WTC11 (cell line): ENCODE results near the gene GOLGA3. TPM values are rescaled to one million over a fixed set of nuclear protein-coding genes. Genes with fewer than 3 reads are reported as not detected.

Source experiments
- ATAC-seq: fragments of 200-7000 bp; cut with Tn5 transposase; 2 replicates; pipeline ENCODE4 v1.10.0; 2021; ENCODE audit warnings: mild to moderate bottlenecking, moderate library complexity
- CTCF ChIA-PET: fragments of 300-600 bp; sonication (Branson Sonifier 250); formaldehyde crosslinking; loops from one replicate; lab custom pipeline; 2021; ENCODE audit warnings: antibody characterized with exemption; lab: Charles Lee
- POLR2A ChIA-PET: fragments of 350-600 bp; sonication (Branson Sonifier 250); formaldehyde crosslinking; loops from one replicate; lab custom pipeline; 2021; ENCODE audit warnings: antibody characterized with exemption; lab: Charles Lee
- DNase-seq: peaks from one replicate; pipeline ENCODE4 v3.0.0; 2021; ENCODE audit warnings: low spot score
- H3K27ac Mint-ChIP-seq: 2 replicates; pipeline ENCODE4 v1.8.0; 2021; ENCODE audit warnings: mixed read lengths
- H3K27me3 Mint-ChIP-seq: 2 replicates; pipeline ENCODE4 v1.8.0; 2021; ENCODE audit warnings: low read depth, mild to moderate bottlenecking, moderate library complexity, mixed read lengths
- H3K36me3 Mint-ChIP-seq: 2 replicates; pipeline ENCODE4 v1.8.0; 2021; ENCODE audit warnings: mixed read lengths
- H3K4me1 Mint-ChIP-seq: 2 replicates; pipeline ENCODE4 v1.8.0; 2022; ENCODE audit warnings: mixed read lengths
- H3K4me3 Mint-ChIP-seq: 2 replicates; pipeline ENCODE4 v1.8.0; 2021; ENCODE audit warnings: mild to moderate bottlenecking, moderate library complexity, mixed read lengths
- H3K9me3 Mint-ChIP-seq: 2 replicates; pipeline ENCODE4 v1.8.0; 2021; ENCODE audit warnings: mixed read lengths
- ATF1 ChIP-seq: sonication (generic); formaldehyde crosslinking; IDR thresholded peaks from 2 replicates; pipeline ENCODE4 v1.8.1; 2023; ENCODE audit warnings: mild to moderate bottlenecking, moderate library complexity, missing genetic modification reagents
- ESRRA ChIP-seq: sonication (generic); formaldehyde crosslinking; IDR thresholded peaks from 2 replicates; pipeline ENCODE4 v1.8.1; 2022; ENCODE audit warnings: mild to moderate bottlenecking, missing genetic modification reagents, borderline replicate concordance
- FOXJ3 ChIP-seq: sonication (generic); formaldehyde crosslinking; IDR thresholded peaks from 2 replicates; pipeline ENCODE4 v1.9.0; 2021; ENCODE audit warnings: missing genetic modification reagents, mild to moderate bottlenecking, borderline replicate concordance
- FOXP1 ChIP-seq: sonication (generic); formaldehyde crosslinking; IDR thresholded peaks from 2 replicates; pipeline ENCODE4 v1.8.0; 2022; ENCODE audit warnings: missing genetic modification reagents, mild to moderate bottlenecking, moderate library complexity, borderline replicate concordance
- GABPB1 ChIP-seq: sonication (generic); formaldehyde crosslinking; IDR thresholded peaks from 2 replicates; pipeline ENCODE4 v1.8.1; 2023; ENCODE audit warnings: mild to moderate bottlenecking, missing genetic modification reagents
- KAT7 ChIP-seq: sonication (generic); formaldehyde crosslinking; IDR thresholded peaks from 2 replicates; pipeline ENCODE4 v1.8.1; 2023; ENCODE audit warnings: missing genetic modification reagents, mild to moderate bottlenecking, borderline replicate concordance
- NFE2L1 ChIP-seq: sonication (generic); formaldehyde crosslinking; IDR thresholded peaks from 2 replicates; pipeline ENCODE4 v1.8.1; 2023; ENCODE audit warnings: missing genetic modification reagents
- NFYB ChIP-seq: sonication (generic); formaldehyde crosslinking; conservative IDR thresholded peaks from 2 replicates; pipeline ENCODE4 v1.8.0; 2022; ENCODE audit warnings: low read depth, missing genetic modification reagents
- SMAD4 ChIP-seq: sonication (generic); formaldehyde crosslinking; IDR thresholded peaks from 2 replicates; pipeline ENCODE4 v1.8.0; 2022; ENCODE audit warnings: mild to moderate bottlenecking, missing genetic modification reagents
- ZNF396 ChIP-seq: fragments of 250-450 bp; sonication (Bioruptor Pico); IDR thresholded peaks from 2 replicates; pipeline ENCODE4 v1.8.0; 2021; ENCODE audit warnings: mild to moderate bottlenecking, moderate library complexity, borderline replicate concordance
- total RNA-seq: library from RNA; stranded (reverse); gene quantifications from 3 replicates; pipeline ENCODE4 v1.2.3, GENCODE V29; 2021
- TF ChIP-seq, protein P1 (sequence below): sonication (generic); formaldehyde crosslinking; IDR thresholded peaks from 2 replicates; pipeline ENCODE4 v1.8.0; 2022; ENCODE audit warnings: mild to moderate bottlenecking, missing genetic modification reagents
- TF ChIP-seq, protein P2 (sequence below): sonication (generic); formaldehyde crosslinking; IDR thresholded peaks from 2 replicates; pipeline ENCODE4 v1.8.1; 2022; ENCODE audit warnings: low read depth, mild to moderate bottlenecking, moderate library complexity, missing genetic modification reagents, borderline replicate concordance
- TF ChIP-seq, protein P3 (sequence below): fragments of 250-450 bp; sonication (Bioruptor Pico); IDR thresholded peaks from 2 replicates; pipeline ENCODE4 v1.9.0; 2021; ENCODE audit warnings: mild to moderate bottlenecking, borderline replicate concordance
- TF ChIP-seq, protein P4 (sequence below): fragments of 250-450 bp; sonication (Bioruptor Pico); conservative IDR thresholded peaks from 2 replicates; pipeline ENCODE4 v1.9.0; 2021; ENCODE audit warnings: mild to moderate bottlenecking
- TF ChIP-seq, protein P5 (sequence below): sonication (generic); formaldehyde crosslinking; IDR thresholded peaks from 2 replicates; pipeline ENCODE4 v1.8.0; 2022; ENCODE audit warnings: missing genetic modification reagents
- TF ChIP-seq, protein P6 (sequence below): sonication (generic); formaldehyde crosslinking; conservative IDR thresholded peaks from 2 replicates; pipeline ENCODE4 v1.8.1; 2022; ENCODE audit warnings: mild to moderate bottlenecking, missing genetic modification reagents

The GOLGA3 gene
- total RNA-seq, 1 experiment from 2014 or later = 47.8 TPM

DNA sequence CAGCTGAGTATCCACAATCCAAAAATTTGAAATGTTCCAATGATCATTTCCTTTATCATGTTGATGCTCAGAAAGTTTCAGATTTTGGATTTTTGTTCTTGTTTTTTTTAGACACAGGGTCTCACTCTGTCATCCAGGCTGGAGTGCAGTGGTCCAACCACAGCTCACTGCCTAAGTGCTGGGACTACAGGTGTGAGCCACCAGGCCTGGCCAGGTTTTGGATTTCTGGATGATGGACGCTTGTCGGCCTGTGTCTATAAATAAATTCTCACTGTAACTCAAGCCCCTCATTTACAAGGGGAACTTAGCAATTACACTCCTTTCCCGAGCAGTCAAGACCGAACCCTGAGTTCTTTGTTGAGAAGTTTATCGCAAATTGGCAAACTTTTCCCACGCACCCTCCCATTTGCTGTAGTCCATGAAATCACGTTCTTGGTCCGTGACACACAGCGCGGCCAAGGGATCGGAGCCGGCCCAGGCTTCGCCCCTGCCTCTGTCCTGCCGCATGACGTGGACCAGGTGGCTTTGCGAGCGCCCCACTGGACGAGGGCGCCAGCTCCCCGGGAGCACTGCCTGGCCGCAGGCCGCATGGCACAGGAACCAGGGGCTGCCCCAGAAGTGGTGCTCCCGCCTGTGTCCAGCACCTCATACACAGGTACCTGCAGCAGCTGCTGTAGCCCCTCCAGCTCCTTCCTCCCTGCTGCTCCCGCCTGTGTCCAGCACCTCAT lies 53.0 kb downstream of the GOLGA3 start:
- H3K27ac Mint-ChIP-seq = no peak overlapping the region
- CTCF ChIA-PET = interaction anchor here (1.3 kb wide), 1 partner anchor 7 kb away, joined by 5 read pairs; no protein-coding TSS in a partner anchor
- TF ChIP-seq ZNF396 (no peak), GABPB1 (CRISPR knock-in tag) (no peak), SMAD4 (CRISPR knock-in tag) (no peak), ESRRA (CRISPR knock-in tag) (no peak), KAT7 (CRISPR knock-in tag) (no peak), FOXP1 (CRISPR knock-in tag) (no peak), ATF1 (CRISPR knock-in tag) (no peak), FOXJ3 (CRISPR knock-in tag) (no peak), NFYB (CRISPR knock-in tag) (no peak), NFE2L1 (CRISPR knock-in tag) (no peak)
- TF ChIP-seq, protein P1, sequence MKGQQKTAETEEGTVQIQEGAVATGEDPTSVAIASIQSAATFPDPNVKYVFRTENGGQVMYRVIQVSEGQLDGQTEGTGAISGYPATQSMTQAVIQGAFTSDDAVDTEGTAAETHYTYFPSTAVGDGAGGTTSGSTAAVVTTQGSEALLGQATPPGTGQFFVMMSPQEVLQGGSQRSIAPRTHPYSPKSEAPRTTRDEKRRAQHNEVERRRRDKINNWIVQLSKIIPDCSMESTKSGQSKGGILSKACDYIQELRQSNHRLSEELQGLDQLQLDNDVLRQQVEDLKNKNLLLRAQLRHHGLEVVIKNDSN (CRISPR knock-in tag) = no peak
- TF ChIP-seq, protein P2, sequence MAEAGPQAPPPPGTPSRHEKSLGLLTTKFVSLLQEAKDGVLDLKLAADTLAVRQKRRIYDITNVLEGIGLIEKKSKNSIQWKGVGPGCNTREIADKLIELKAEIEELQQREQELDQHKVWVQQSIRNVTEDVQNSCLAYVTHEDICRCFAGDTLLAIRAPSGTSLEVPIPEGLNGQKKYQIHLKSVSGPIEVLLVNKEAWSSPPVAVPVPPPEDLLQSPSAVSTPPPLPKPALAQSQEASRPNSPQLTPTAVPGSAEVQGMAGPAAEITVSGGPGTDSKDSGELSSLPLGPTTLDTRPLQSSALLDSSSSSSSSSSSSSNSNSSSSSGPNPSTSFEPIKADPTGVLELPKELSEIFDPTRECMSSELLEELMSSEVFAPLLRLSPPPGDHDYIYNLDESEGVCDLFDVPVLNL (CRISPR knock-in tag) = no peak
- TF ChIP-seq, protein P3, sequence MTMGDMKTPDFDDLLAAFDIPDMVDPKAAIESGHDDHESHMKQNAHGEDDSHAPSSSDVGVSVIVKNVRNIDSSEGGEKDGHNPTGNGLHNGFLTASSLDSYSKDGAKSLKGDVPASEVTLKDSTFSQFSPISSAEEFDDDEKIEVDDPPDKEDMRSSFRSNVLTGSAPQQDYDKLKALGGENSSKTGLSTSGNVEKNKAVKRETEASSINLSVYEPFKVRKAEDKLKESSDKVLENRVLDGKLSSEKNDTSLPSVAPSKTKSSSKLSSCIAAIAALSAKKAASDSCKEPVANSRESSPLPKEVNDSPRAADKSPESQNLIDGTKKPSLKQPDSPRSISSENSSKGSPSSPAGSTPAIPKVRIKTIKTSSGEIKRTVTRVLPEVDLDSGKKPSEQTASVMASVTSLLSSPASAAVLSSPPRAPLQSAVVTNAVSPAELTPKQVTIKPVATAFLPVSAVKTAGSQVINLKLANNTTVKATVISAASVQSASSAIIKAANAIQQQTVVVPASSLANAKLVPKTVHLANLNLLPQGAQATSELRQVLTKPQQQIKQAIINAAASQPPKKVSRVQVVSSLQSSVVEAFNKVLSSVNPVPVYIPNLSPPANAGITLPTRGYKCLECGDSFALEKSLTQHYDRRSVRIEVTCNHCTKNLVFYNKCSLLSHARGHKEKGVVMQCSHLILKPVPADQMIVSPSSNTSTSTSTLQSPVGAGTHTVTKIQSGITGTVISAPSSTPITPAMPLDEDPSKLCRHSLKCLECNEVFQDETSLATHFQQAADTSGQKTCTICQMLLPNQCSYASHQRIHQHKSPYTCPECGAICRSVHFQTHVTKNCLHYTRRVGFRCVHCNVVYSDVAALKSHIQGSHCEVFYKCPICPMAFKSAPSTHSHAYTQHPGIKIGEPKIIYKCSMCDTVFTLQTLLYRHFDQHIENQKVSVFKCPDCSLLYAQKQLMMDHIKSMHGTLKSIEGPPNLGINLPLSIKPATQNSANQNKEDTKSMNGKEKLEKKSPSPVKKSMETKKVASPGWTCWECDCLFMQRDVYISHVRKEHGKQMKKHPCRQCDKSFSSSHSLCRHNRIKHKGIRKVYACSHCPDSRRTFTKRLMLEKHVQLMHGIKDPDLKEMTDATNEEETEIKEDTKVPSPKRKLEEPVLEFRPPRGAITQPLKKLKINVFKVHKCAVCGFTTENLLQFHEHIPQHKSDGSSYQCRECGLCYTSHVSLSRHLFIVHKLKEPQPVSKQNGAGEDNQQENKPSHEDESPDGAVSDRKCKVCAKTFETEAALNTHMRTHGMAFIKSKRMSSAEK (CRISPR knock-in tag) = no peak
- TF ChIP-seq, protein P4, sequence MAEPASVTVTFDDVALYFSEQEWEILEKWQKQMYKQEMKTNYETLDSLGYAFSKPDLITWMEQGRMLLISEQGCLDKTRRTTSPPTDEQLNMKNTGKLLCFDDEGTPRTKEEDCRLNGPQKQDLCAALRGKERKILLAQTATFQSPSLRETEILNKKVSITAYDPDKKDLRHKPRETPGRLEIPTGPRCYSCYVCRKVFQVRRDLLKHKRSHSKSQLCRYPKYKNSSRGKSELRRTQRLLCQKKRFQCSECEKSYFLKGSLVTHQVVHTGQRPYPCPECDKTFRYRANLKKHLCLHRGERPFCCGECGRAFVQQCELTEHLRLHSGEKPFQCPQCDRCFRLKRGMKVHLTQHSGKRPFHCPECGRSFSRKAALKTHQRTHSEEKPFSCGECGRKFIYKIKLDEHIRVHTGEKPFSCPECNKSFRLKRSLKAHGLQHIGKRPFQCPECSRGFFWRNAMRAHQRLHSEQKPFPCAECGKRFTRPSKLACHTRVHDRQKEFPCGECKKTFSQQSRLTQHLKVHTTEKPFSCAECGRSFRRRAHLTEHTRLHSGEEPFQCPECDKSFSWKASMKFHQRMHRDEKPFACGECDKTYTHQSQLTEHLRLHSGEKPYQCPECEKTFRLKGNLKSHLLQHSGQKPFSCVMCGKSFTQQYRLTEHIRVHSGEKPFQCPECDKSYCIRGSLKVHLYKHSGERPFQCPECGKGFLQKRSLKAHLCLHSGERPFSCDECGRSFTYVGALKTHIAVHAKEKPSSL (CRISPR knock-in tag) = no peak
- TF ChIP-seq, protein P5, sequence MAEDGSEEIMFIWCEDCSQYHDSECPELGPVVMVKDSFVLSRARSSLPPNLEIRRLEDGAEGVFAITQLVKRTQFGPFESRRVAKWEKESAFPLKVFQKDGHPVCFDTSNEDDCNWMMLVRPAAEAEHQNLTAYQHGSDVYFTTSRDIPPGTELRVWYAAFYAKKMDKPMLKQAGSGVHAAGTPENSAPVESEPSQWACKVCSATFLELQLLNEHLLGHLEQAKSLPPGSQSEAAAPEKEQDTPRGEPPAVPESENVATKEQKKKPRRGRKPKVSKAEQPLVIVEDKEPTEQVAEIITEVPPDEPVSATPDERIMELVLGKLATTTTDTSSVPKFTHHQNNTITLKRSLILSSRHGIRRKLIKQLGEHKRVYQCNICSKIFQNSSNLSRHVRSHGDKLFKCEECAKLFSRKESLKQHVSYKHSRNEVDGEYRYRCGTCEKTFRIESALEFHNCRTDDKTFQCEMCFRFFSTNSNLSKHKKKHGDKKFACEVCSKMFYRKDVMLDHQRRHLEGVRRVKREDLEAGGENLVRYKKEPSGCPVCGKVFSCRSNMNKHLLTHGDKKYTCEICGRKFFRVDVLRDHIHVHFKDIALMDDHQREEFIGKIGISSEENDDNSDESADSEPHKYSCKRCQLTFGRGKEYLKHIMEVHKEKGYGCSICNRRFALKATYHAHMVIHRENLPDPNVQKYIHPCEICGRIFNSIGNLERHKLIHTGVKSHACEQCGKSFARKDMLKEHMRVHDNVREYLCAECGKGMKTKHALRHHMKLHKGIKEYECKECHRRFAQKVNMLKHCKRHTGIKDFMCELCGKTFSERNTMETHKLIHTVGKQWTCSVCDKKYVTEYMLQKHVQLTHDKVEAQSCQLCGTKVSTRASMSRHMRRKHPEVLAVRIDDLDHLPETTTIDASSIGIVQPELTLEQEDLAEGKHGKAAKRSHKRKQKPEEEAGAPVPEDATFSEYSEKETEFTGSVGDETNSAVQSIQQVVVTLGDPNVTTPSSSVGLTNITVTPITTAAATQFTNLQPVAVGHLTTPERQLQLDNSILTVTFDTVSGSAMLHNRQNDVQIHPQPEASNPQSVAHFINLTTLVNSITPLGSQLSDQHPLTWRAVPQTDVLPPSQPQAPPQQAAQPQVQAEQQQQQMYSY (CRISPR knock-in tag) = no peak
- TF ChIP-seq, protein P6, sequence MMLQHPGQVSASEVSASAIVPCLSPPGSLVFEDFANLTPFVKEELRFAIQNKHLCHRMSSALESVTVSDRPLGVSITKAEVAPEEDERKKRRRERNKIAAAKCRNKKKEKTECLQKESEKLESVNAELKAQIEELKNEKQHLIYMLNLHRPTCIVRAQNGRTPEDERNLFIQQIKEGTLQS (CRISPR knock-in tag) = no peak
- TF ChIP-seq, all 79 proteins: peak for 0
- Mint-ChIP-seq H3K36me3 (peaks cover 44% of the 10 kb centered on the region), H3K27me3 (no peaks in the 10 kb centered on the region), H3K4me1 (no peaks in the 10 kb centered on the region), H3K9me3 (no peaks in the 10 kb centered on the region), H3K4me3 (no peak overlapping the region)
- no peak for DNase-seq
- ATAC-seq = no peak
- POLR2A ChIA-PET = no interaction called here
